Muscle of back (tissue), 11 donors: Measurements from ENCODE around the gene IL1RAPL1. TPM values are rescaled to one million over a fixed set of nuclear protein-coding genes. Genes with fewer than 3 reads are reported as not detected.

ENCODE experiments used
- DNase-seq, 3 donors: peaks; one replicate each; pipeline versions ENCODE4 v3.0.0 to v3.0.0-alpha.2; 2013
- polyA plus RNA-seq, 10 donors: library from polyadenylated mRNA; unstranded; fragments of 120-200 nt; gene quantifications; one replicate each; pipeline ENCODE4 v1.2.1, GENCODE V29; 2013; ENCODE audit not compliant: insufficient read length in 10 of 10

IL1RAPL1 gene
- polyA plus RNA-seq, 10 donors, result 0.65 to 1.5 (median 0.98) TPM

DNA sequence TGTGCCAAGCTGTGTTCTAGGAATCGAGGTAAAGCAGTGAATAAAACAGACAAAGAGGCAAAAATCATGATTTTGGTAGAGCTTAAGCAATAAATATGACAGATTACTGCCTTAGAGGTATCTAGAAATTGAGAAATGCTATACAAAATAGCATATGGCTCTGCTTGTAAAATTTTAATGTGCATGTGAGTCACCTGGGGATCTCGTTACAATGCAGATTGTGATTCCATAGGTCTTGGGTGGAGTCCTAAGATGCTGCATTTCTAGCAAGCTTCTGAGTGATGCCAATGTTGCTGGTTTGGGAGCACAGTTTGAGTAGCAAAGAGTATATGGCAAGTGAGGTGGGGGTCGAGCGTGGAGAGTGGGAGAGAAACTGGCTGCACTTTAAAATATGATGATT, 930.9 kb downstream of the IL1RAPL1 start:
- no peak for DNase-seq

DNA sequence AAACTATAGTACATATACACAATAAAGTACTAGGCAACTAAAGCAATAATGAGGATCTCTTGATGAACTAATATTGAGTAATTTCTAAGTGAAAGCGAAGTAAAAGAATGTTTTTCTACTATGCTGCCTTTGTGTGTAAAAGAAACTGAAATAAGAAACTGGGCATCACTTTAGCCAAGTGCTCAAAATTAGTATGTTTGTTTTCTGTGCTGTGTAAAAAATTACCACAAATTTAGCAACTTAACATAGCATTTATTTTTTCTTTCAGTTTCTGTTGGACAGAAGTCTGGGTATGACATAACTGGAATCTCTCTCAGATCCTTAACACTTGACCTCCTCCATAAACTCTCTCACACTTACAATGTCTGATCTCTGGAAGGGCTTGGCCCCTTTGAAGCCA, 941.0 kb downstream of the IL1RAPL1 start:
- no peak for DNase-seq

DNA sequence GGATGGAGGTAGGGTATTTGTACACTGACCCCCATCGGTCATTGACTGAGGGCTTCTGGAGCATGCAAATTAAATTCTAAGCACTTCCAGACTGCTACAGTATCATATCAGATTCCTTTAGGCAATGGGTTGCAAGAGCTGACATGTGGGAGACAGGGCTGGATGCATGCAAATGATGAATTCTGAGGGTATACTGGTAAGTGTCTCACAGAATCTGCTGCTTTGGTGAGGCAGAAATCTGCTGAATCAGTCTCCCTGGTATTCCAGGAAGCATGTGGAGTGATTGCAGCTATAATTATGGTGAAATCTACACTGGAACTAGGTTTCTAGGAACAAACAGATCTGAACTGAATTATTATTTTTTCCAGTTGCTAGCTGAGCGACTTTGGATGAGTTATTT, 943.3 kb downstream of the IL1RAPL1 start:
- peak in 1 of 3 donors; percentile 8 for DNase-seq

DNA sequence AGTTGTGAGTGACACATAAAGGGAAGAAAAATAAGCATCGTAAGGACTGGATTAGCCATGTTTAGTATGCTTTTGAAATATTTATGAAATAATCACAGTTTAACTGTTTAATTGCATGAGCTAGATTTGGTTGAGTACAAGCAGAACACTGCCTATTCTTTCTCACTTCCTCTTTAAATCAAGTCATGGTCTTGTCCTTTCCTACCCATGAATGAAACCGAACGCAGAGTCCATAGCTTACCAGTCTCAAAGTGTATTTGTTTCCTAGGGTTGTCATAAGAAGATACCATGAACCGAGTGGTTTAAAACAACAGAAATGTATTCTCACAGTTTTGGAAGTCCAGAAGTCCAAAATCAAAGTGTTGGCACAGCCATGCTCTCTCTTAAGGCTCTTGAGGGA, 944.1 kb downstream of the IL1RAPL1 start:
- DNase-seq, result no peak

DNA sequence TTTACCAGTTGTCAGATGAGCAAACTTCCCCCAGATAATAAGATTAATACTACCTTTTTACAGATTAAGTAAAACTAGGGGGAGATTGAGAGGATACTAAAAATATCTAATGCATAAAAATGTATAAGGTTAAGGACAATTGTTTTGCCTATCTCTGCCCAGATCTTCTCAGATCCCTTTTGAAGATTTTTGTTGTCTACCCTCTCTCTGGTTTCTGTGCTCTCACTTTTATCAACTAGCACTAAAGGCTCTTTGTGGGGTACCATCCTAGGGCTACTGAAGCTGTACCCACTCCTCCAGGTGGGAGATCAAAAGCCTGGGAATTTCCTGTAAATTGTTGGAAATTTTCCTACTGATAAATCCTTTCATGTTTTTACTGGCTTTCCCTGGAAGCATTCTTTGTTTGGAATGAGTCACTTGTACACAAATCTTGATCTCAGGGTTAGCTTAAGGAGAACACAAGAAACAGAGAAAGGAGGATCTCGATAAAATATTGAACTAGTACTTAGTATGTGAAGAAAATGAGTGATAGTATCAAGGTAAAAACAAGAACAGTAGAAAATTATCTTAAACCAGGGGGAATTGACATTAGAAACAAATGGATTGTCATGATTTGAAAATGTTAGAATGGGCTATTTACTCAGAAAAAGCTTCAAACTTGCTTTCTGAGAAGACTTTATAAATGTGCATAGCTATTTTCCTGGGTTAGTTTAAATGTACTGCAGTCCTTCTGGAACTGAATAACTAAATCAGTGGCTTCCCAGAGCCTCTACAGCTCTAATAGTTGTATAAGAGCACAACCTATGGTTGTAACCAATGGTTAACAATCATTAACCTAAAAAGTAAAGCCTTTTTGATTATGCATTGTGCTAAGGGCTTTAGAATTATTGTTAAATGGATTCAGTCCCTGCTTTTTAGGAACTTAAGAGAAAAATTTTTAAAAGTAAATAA, 948.2 kb downstream of the IL1RAPL1 start:
- no peak for DNase-seq

DNA sequence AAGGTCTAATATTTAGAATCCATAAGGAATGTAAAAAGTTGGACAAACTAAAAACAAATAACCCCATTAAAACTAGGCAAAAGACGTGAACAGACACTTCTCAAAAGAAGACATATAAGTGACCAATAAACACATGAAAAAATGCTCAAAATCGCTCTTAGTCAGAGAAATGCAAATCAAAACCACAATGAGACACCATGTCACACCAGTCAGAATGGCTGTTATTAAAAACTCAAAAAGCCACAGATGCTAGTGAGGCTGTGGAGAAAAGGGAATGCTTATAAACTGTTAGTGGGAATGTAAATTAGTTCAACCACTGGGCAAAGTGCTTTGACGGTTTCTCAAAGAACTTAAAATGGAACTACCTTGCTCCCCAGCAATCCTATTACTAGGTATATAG, 953.8 kb downstream of the IL1RAPL1 start:
- DNase-seq, result no peak

DNA sequence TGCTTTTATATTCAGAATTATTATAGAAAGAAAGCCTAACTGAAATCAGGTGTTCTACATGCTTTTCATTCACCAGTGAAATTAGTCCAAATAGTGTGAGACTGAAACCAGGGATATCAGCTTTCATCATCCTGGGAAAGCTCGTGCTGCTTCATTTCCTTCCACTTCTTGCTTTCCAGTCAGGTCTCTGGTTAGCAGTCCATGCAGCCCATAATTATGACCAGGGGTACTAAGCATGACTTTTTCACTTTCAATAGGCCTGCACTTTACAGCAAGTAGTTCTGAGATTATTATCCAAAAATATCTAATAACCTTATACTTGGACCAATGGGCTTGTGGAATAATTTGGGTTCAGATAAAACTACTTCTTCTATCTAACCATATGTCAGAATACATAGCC, 954.9 kb downstream of the IL1RAPL1 start:
- peak in 1 of 3 donors; percentile 11 for DNase-seq

DNA sequence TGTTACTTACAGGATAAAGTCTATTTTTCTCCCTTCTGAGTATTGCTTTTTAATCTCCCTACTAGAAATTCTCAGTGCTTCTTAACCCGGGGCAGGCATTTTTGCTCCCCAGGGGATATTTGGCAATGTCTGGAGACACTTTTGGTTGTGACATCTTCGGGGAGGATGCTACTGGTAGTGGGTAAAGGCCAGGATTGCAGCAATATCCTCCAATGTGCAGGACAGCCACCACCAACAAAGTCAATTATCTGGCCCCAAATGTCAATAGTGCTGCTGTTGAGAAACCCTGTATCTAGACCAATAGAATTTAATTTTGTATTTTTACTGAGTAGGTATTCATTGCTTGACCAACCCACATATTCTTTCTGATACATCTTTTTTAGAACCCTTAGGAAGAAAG, 958.6 kb downstream of the IL1RAPL1 start:
- no peak for DNase-seq

DNA sequence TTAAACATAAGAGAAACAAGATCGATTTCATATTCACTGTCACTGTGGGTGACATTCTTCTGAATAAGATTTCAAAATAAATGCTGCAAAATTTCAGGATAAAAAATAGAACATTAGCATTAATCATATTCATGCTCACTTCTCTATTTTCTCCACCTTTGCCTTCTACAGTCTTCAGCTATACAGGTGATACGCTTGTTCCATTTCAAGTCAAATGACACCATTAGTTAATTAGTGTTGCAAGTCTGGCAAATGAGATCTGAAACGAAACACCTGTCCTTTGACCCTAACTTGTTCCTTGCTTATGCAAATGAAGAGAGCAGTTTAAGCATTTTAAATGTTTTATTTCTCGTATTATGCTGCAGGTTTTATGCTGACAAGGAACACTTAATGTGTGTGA, 960.6 kb downstream of the IL1RAPL1 start:
- no peak for DNase-seq

DNA sequence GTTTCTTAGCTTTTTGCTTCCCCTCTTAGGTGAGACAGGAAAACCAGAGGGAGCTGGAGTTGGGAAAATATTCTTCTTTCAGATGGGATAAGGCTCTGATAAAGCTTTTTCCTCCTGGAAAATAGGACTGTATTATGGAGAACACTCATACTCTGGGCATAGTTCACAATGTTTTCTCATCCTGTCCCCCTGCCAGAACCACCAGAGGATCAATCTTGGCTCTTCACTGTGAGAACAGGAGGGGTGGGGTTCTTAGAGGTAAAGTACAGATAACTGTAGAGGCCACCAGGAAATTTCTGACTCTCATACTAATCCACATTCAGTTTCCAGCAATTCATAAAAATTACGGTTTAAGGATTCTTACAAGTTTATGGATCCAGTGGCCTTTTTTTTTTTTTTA, 966.3 kb downstream of the IL1RAPL1 start:
- DNase-seq, result no peak

DNA sequence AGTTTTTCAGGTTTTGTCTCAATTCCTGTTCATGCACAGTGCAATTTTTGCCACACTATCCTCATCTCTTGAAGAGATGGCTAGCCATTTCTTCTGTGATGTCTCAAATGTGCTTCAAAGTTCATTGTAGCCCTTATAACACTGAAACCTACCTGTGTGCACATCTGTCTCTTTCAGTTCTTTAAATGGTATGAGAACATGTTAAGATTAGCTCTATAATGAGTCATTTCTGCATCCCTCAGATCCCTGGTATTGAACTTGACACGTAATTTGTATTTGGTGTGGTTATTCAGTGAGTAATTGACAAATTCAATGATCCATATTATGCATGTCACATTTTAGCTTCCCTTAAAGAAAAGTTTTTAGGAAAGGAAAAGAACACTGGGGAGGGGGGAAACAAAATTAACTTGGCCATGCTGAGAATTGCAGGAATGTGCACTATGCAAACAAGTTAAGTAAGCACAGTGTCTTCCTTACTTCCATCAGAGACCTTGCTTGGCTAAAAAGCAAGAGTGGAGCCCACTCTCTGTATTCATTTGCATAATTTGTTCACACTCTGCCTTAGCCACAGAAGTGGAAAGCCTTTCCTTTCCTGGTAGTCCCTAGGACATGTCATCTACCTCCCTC, 968.3 kb downstream of the IL1RAPL1 start:
- no peak for DNase-seq

DNA sequence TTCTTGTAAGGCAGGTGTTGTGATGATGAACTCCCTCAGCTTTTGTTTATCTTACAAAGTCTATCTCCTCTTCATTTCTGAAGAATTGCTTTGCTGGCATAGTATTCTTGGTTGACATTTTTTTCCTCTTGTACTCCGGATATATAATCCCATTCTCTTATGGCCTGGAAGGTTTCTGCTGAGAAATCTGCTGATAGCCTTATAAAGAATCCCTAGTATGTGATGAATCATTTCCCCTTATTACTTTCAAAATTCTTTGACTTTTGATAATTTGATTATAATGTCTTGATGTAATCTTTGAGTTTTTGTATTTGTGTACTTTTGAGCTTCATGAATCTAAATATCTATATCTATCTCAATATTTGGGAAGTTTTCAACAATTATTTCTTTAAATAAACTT, 972.8 kb downstream of the IL1RAPL1 start:
- no peak for DNase-seq

DNA sequence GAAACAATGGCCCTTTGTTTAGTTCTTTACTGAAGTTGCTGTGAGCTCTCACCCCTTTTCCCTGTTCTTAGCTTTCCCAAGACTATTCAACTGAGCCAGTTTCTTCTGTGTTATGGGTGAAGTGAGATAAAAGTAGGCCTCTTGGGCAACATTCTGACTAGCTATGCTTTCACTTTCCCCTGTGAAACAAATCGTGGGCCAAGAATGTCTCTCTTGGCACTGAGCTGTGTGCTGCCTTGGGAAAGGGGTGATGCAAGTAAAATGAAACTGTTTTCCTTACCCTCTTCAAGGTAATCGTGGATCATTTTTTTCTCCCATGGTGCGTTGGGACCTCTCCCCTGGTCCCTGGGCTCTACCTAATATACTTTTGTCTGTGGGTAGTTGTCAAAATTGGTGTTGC, 974.2 kb downstream of the IL1RAPL1 start:
- DNase-seq, result no peak

DNA sequence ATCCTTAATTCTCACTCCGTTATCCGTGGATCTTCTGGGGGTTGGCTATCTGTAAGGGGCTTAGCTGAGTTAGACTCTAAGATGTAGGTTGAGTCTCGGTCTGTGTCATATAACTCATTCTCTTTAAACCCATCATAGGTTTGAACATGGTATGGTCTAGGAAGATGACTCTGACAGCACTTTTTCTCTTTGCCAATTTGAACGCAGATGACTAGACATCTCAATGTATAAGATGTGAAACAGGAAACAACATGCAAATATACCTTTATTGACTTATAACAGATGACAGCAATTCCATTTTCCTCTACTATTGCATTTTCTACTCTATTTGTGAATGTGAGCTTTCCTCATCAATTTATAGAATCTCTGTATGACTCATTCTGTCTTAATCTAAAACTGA, 993.3 kb downstream of the IL1RAPL1 start:
- no peak for DNase-seq

DNA sequence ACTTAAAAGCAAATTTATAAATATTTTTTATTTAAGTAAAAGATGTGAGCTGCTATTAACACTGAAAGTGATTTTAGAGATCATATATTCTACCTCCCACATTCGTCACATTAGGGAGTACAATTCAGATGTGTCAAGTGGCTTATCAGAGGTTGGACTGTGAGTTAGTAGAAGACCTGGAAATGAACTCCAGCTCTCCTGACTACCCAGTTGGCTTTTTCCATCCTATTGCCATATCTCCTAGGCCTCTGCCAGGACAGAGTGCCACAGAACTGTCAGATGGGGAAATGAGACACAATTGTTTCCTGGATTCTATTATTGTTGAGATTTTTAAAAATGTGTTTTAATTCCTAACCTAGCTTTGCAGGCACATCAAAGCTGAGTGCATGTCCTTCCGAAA, 994.0 kb downstream of the IL1RAPL1 start:
- no peak for DNase-seq

DNA sequence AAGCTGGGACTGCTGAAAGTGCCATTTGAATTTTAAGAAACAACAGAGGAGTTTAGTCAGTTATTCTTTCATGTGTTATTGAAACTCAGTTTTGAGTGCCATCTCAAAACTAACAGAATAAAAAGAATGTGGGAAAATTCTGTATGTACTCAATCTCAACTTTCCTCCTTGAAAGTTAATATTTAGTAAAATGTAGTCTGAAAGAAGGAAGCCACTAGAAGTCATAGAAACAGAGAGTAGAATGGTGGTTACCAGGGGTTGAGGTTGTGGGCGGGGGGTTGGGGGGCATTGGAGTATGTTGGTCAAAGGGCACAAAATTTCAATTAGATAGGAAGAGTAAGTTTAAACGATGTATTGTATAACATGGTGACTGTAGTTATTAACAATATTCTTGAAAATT, 999.9 kb downstream of the IL1RAPL1 start:
- DNase-seq, result no peak

DNA sequence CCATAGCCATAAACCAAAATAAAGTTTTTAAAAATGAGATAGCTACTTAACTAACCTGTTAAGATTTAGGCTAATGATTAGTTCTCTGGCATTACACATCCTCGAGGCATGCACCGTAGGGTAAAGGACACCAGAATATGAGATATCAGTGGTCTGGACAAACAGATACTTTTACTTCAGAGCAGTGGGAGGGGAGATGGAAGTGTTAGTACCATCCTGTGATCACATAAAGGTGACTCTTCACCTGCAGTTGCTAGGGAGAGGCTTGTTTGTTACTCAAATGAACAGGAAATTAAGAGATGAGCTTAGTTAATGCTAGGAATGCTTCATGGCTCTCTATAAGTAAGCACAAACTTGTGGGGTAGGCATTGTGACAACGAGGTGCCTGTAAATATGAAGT, 1003.7 kb downstream of the IL1RAPL1 start:
- no peak for DNase-seq

DNA sequence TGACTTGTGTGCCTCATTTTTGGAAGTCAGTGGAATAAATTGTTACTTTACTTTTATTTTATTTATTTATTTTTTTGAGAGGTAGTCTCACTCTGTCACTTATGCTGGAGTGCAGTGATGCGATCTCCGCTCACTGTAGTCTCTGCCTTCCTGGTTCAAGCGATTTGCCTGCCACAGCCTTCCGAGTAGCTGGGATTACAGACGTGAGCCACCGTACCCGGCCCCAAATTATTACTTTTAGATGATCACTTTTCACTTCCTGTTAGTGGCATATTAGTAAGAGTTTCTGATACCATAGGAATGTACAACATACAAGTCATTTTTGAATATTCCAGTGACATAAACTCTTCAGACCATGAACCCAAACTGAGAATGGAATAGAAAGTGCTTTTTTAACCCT, 1017.1 kb downstream of the IL1RAPL1 start:
- no peak for DNase-seq

DNA sequence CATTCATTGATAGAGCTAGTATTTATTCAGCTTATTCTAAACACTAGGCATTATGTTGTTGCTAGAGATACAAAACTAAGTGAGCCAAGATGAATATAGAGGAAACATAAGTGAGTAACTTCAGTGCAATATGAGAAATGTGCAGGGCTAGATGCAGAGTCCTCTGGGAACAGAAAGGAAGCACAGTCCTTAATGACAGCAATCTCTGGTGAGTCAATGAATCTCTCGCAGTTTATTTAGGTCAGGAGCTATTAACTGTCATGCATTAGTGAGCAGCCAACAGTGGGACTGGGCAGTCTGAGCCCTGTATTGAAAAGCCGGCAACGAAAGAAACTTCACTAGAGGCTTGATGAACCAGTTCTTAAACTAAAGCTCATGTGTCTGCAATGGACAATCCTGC, 1030.0 kb downstream of the IL1RAPL1 start:
- DNase-seq, result peak in 2 of 3 donors; percentile 21 to 46

DNA sequence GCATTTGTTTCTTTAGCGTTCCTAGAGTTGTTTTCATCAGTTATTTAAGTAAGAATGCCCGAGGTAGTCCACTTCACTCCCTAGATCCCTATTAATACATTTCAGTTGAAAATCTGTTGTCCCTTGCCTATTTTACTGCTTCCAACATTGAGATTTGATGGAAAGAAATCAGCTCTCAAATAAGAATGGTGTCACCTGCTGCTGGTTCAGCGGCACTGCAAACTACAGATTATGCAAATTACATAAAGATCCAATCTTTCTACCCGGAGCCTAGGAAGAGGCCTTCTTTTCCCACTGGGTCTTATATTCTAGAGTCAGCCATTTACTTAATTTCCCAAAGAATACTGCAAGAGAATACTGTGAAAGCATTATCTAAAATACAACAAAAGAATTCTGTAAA, 1030.5 kb downstream of the IL1RAPL1 start:
- no peak for DNase-seq

DNA sequence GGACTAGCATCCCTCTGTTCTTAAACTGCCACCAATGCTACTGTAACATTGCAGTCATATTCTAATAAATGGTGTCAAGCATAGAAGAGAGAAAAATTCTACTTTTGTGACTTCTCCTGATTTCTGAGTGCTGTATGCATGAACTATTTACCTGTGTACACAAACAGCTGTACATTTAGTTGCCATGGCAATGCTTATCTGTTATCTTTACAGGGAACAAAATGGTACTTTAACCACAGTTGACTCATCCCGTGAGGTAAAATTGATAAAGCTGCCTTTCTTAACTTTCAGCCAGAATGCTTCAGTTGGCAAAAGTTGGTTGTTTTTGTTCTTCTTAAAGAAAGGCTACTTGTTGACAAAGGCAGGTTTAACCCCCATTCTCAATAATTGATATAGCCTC, 1040.6 kb downstream of the IL1RAPL1 start:
- DNase-seq, result no peak

DNA sequence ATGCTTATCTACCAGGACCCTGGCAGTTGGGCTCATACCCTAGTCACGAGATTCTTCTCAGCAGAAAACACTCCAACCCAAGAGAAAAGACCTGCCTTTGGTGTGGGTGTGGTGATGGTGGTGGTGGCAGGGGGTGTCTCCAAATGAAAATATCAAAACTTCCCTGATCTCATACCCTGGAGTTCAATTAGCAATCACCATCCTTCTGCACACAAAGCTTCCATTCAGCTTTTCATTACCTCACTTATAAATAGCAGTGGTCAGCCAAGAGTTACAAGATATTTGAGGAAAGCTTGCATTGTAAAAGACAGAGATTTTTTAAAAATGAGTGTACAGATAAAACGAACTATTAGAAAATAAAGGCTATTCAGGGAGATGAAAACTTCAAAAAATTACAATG, 1047.3 kb downstream of the IL1RAPL1 start:
- no peak for DNase-seq

DNA sequence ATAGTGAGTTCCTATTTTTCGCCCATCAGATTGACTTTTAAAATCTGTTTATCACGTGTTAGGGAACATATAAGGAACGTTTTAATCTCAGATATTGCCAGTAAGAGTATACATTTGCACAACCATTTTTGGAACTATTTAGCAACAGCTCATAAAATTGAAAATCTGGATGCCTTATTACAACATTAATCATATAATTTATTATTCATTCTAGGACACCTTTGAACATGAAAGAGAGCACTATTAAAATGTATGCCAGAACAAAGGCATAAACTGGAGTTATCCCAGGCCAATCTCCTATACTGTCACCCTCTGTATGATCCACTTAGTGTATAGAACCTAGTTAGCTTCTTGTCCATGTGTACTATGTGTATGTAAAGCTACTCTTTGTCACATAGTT, 1049.1 kb downstream of the IL1RAPL1 start:
- DNase-seq, result no peak
